Mammary epithelial cell (primary cell): ENCODE results near the gene SMAD2.

Experiments
- CTCF ChIP-seq, 2 donors: IDR thresholded peaks in 1 of 2; conservative IDR thresholded peaks in 1 of 2; 2 replicates each; pipeline ENCODE4 v1.5.1; 2011 to 2012; ENCODE audit warnings: inconsistent platforms in 2 of 2, low read length in 2 of 2, mild to moderate bottlenecking in 2 of 2, control low read depth in 1 of 2, low read depth in 1 of 2; ENCODE audit not compliant: insufficient read depth in 1 of 2; ENCODE audit errors: extremely low read depth in 1 of 2
- EZH2 ChIP-seq: IDR thresholded peaks from 2 replicates; pipeline ENCODE4 v1.6.1; 2012; ENCODE audit warnings: low read length, inconsistent platforms, borderline replicate concordance

- TF ChIP-seq CTCF (conservative IDR thresholded peaks at IDR 0.05 in 1 of 2, IDR thresholded peaks at IDR 0.05 in 1 of 2; ENCODE audit: extremely low read depth in 1 of 2, insufficient read depth in 1 of 2, low read depth in 1 of 2, low read length in 2 of 2) = no peak
- no peak for TF ChIP-seq EZH2
These were observed 37.4 kb downstream of the SMAD2 start for GRCh38 chr18:47893047-47893446.
